ENCODE measurements around the gene PDCD2.
"Not testable (repeated sequence)": the region's sequence is repeated elsewhere in the genome, so short reads cannot be mapped to it uniquely, and the experiment has no call there.

Gene PDCD2

DNA sequence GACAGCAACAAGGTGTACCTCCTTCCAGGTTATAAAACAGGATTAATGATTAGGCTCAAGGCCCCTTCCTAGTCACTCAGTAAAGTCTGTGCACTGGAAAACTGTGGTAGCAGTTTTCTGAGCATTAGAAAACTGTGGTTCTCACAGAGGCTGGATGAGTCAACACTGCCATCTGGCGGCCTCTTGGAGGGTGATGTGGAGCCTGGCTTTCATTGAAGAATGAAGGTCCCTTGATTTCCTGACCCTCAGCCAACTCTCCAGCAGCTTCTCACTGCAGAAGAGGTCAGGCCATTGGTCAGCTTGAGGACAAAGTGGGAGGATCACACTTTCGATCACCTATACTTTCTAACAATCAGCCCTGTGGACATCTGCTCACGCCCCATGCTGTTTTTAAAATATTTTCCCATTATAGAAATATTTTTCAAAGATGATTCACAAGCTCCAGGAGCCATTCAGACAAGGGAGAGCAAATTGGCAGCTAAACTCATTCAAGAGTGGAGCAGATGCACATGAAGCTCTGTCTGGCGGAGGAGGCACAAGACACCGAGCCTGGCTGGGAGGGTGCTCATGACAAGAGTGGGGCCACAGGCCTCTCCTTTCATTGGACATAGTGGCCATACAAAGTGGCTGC is 54.5 kb downstream of the PDCD2 start (continued):
- no peak for TF ChIP-seq ZNF777 (tag by site-specific recombination; IDR thresholded peaks at IDR 0.05; ENCODE audit: borderline replicate concordance)
- no peak for TF ChIP-seq YY1 (tag by site-specific recombination; IDR thresholded peaks at IDR 0.05)
- no peak for TF ChIP-seq ZNF658 (tag by site-specific recombination; IDR thresholded peaks at IDR 0.05)
- TF ChIP-seq REPIN1 (tag by site-specific recombination; IDR thresholded peaks at IDR 0.05; ENCODE audit: low read depth), result no peak
- TF ChIP-seq ZNF670 (tag by site-specific recombination; IDR thresholded peaks at IDR 0.05; ENCODE audit: low read depth), result no peak
- no peak for TF ChIP-seq ZNF324 (tag by site-specific recombination; IDR thresholded peaks at IDR 0.05)
- no peak for TF ChIP-seq ZNF529 (tag by site-specific recombination; IDR thresholded peaks at IDR 0.05; ENCODE audit: insufficient replicate concordance)
- TF ChIP-seq, protein P1, sequence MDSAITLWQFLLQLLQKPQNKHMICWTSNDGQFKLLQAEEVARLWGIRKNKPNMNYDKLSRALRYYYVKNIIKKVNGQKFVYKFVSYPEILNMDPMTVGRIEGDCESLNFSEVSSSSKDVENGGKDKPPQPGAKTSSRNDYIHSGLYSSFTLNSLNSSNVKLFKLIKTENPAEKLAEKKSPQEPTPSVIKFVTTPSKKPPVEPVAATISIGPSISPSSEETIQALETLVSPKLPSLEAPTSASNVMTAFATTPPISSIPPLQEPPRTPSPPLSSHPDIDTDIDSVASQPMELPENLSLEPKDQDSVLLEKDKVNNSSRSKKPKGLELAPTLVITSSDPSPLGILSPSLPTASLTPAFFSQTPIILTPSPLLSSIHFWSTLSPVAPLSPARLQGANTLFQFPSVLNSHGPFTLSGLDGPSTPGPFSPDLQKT (IDR thresholded peaks at IDR 0.05; ENCODE audit: borderline replicate concordance, low read depth, low read length), result no peak
- TF ChIP-seq ZFP41 (tag by site-specific recombination; IDR thresholded peaks at IDR 0.05; ENCODE audit: borderline replicate concordance), result no peak

GRCh38 chr6:170527995-170528394 is 56.4 kb downstream of the PDCD2 start:
- POLR2A ChIA-PET, result not testable (repeated sequence)

GRCh38 chr6:170525795-170526194 is 58.6 kb downstream of the PDCD2 start:
- H3K27ac ChIP-seq (ENCODE audit: extremely low read depth, low read depth, low read length), result no peak overlapping the region
- H3K36me3 ChIP-seq (ENCODE audit: control insufficient read depth in 2 of 2, insufficient read depth in 1 of 2, low read length in 2 of 2), result no peaks in the 10 kb centered on the region
- TF ChIP-seq ZNF677 (tag by site-specific recombination; IDR thresholded peaks at IDR 0.05) (no peak), HOXA7 (CRISPR knock-in tag; IDR thresholded peaks at IDR 0.05; ENCODE audit: borderline replicate concordance) (no peak), GLIS1 (tag by site-specific recombination; IDR thresholded peaks at IDR 0.05) (no peak), MZF1 (tag by site-specific recombination; IDR thresholded peaks at IDR 0.05; ENCODE audit: borderline replicate concordance) (no peak), ZNF324 (tag by site-specific recombination; IDR thresholded peaks at IDR 0.05) (no peak), ZXDB (tag by site-specific recombination; IDR thresholded peaks at IDR 0.05) (no peak), ZNF202 (tag by site-specific recombination; IDR thresholded peaks at IDR 0.05; ENCODE audit: borderline replicate concordance) (no peak), ZNF544 (tag by site-specific recombination; IDR thresholded peaks at IDR 0.05) (no peak), SCRT1 (tag by site-specific recombination; IDR thresholded peaks at IDR 0.05; ENCODE audit: borderline replicate concordance) (no peak), ZBTB49 (tag by site-specific recombination; IDR thresholded peaks at IDR 0.05; ENCODE audit: low read depth) (no peak), ZNF548 (tag by site-specific recombination; IDR thresholded peaks at IDR 0.05) (no peak), ZNF654 (tag by site-specific recombination; IDR thresholded peaks at IDR 0.05; ENCODE audit: low read depth) (no peak), OVOL3 (tag by site-specific recombination; IDR thresholded peaks at IDR 0.05) (no peak)
- ChIA-PET POLR2A (no interaction called here), CTCF (interaction anchor here (0.6 to 1.3 kb wide), 6 partner anchors 8 to 1633 kb away, joined by 3 to 7 read pairs (median 4); no protein-coding TSS in a partner anchor)
- H3K4me1 ChIP-seq (ENCODE audit: control insufficient read depth, insufficient read depth, low read length), result 0 out of 2 replicates have a peak, but pooled peaks cover 3% of the 10 kb centered on the region
- H3K4me3 ChIP-seq (ENCODE audit: low read depth, low read length), result no peak overlapping the region
- H3K9me3 ChIP-seq (ENCODE audit: control insufficient read depth, insufficient read depth, low read depth, low read length), result no peaks in the 10 kb centered on the region

More at GRCh38 chr6:170527995-170528394, 56.4 kb downstream of the PDCD2 start:
- TF ChIP-seq ZNF146 (tag by site-specific recombination; IDR thresholded peaks at IDR 0.05) (peak; percentile 94), ZNF580 (tag by site-specific recombination; IDR thresholded peaks at IDR 0.05) (0 out of 2 replicates have a peak, but pooled peaks have one; percentile 43)
- not testable (repeated sequence) for H3K4me1 ChIP-seq (ENCODE audit: control insufficient read depth, insufficient read depth, low read length); H3K4me3 ChIP-seq (ENCODE audit: low read depth, low read length); H3K27ac ChIP-seq (ENCODE audit: extremely low read depth, low read depth, low read length); H3K9me3 ChIP-seq (ENCODE audit: control insufficient read depth, insufficient read depth, low read depth, low read length)
- H3K36me3 ChIP-seq (ENCODE audit: control insufficient read depth in 2 of 2, insufficient read depth in 1 of 2, low read length in 2 of 2), result peaks cover 0 to 16% of the 10 kb centered on the region in 2 experiments; a peak in 1 of 3 replicates
- CTCF ChIA-PET, result interaction anchor here (0.5 to 5.4 kb wide), 8 partner anchors 8 to 1558 kb away, joined by 3 to 68 read pairs (median 10); no protein-coding TSS in a partner anchor
